HepG2 (cell line): ENCODE measurements around the gene JSRP1. TPM values are rescaled to one million over a fixed set of nuclear protein-coding genes. Genes with fewer than 3 reads are reported as not detected.
A peak's percentile ranks its signal among the peaks of the same experiment; 100 is the strongest.

ENCODE experiments used
- BHLHE40 ChIP-seq: IDR thresholded peaks from 2 replicates; pipeline ENCODE4 v1.6.1; 2011; ENCODE audit warnings: low read length, improper control_type of control experiment
- BORCS8-MEF2B ChIP-seq: sonication (generic); formaldehyde crosslinking; IDR thresholded peaks from 2 replicates; pipeline ENCODE4 v1.8.0; 2022; ENCODE audit warnings: mild to moderate bottlenecking, missing genetic modification reagents
- CCDC6 ChIP-seq: sonication (generic); formaldehyde crosslinking; IDR thresholded peaks from 2 replicates; pipeline ENCODE4 v1.8.1; 2022; ENCODE audit warnings: mild to moderate bottlenecking, missing genetic modification reagents, moderate library complexity
- GABPB1 ChIP-seq: IDR thresholded peaks from 2 replicates; pipeline ENCODE4 v1.6.1; 2016; ENCODE audit warnings: mild to moderate bottlenecking, missing genetic modification reagents, moderate library complexity, missing compliant biosample characterization
- HOXD1 ChIP-seq: sonication (generic); formaldehyde crosslinking; IDR thresholded peaks from 2 replicates; pipeline ENCODE4 v1.5.0; 2020; ENCODE audit warnings: missing genetic modification reagents
- MBNL3 ChIP-seq: fragments of 250-450 bp; sonication (Bioruptor Pico); conservative IDR thresholded peaks from 2 replicates; pipeline ENCODE4 v1.8.0; 2022; ENCODE audit warnings: mild to moderate bottlenecking, inconsistent platforms
- MEIS2 ChIP-seq: sonication (generic); formaldehyde crosslinking; IDR thresholded peaks from 2 replicates; pipeline ENCODE4 v1.9.0; 2021; ENCODE audit warnings: mild to moderate bottlenecking, missing genetic modification reagents
- NFIB ChIP-seq: sonication (generic); formaldehyde crosslinking; IDR thresholded peaks from 2 replicates; pipeline ENCODE4 v1.9.0; 2021; ENCODE audit warnings: missing genetic modification reagents, mild to moderate bottlenecking, borderline replicate concordance
- NFKB2 ChIP-seq: sonication (generic); formaldehyde crosslinking; IDR thresholded peaks from 2 replicates; pipeline ENCODE4 v1.4.0; 2020; ENCODE audit warnings: missing genetic modification reagents, borderline replicate concordance
- NFKBIZ ChIP-seq: IDR thresholded peaks from 2 replicates; pipeline ENCODE4 v1.6.1; 2018; ENCODE audit warnings: missing genetic modification reagents, missing compliant biosample characterization
- POLR2AphosphoS5 ChIP-seq: IDR thresholded peaks from 2 replicates; pipeline ENCODE4 v1.6.1; 2012; ENCODE audit warnings: low read depth, low read length
- RARG ChIP-seq: sonication (generic); formaldehyde crosslinking; IDR thresholded peaks from 2 replicates; pipeline ENCODE4 v1.4.0; 2020; ENCODE audit warnings: low read depth, mild to moderate bottlenecking, missing genetic modification reagents
- REST ChIP-seq, 2 experiments: IDR thresholded peaks; 2 replicates each; pipeline ENCODE4 v1.6.1; 2011 to 2012; ENCODE audit warnings: low read length in 2 of 2, borderline replicate concordance in 1 of 2, low read depth in 1 of 2, mild to moderate bottlenecking in 1 of 2, moderate library complexity in 1 of 2
- RXRB ChIP-seq: IDR thresholded peaks from 2 replicates; pipeline ENCODE4 v1.6.1; 2016; ENCODE audit warnings: borderline replicate concordance, missing genetic modification reagents, missing compliant biosample characterization
- SIN3B ChIP-seq: fragments of 150-350 bp; IDR thresholded peaks from 2 replicates; pipeline ENCODE4 v1.6.1; 2014; ENCODE audit warnings: low read length
- SOX5 ChIP-seq: IDR thresholded peaks from 2 replicates; pipeline ENCODE4 v1.6.1; 2016; ENCODE audit warnings: borderline replicate concordance
- ZNF280D ChIP-seq: sonication (generic); formaldehyde crosslinking; IDR thresholded peaks from 2 replicates; pipeline ENCODE4 v1.5.1; 2020; ENCODE audit warnings: mild to moderate bottlenecking, missing genetic modification reagents
- ZNF468 ChIP-seq: sonication (generic); formaldehyde crosslinking; IDR thresholded peaks from 2 replicates; pipeline ENCODE4 v1.8.0; 2022; ENCODE audit warnings: mild to moderate bottlenecking, moderate library complexity, missing genetic modification reagents
- ZNF552 ChIP-seq: sonication (generic); formaldehyde crosslinking; IDR thresholded peaks from 2 replicates; pipeline ENCODE4 v1.9.0; 2022; ENCODE audit warnings: missing genetic modification reagents, mild to moderate bottlenecking, borderline replicate concordance
- ZNF788 ChIP-seq: sonication (generic); formaldehyde crosslinking; IDR thresholded peaks from 2 replicates; pipeline ENCODE4 v1.5.0; 2020; ENCODE audit warnings: mild to moderate bottlenecking, missing genetic modification reagents, borderline replicate concordance
- polyA plus RNA-seq, 8 experiments: library from polyadenylated mRNA; depleted of rRNA in 3 of 8; stranded (reverse) in 7 of 8; unstranded in 1 of 8; fragments of >200 nt; fragmentation: Illumina TruSeq in 4 of 8; extraction: Trizol in 4 of 8; gene quantifications; 2 replicates each; pipeline versions ENCODE4 v1.2.1 to v1.2.3, GENCODE V29; 2011 to 2016; ENCODE audit warnings: low read depth in 4 of 8, missing spikeins in 1 of 8, mixed read lengths in 1 of 8; ENCODE audit not compliant: insufficient read depth in 1 of 8
- total RNA-seq, 5 experiments: library from RNA; depleted of rRNA; stranded (reverse); fragments of >200 nt; fragmentation: Illumina TruSeq; extraction: Trizol; gene quantifications; 2 replicates each; pipeline ENCODE4 v1.2.3, GENCODE V29; 2016; ENCODE audit warnings: low read depth in 1 of 5
- TF ChIP-seq, protein P1 (sequence below): IDR thresholded peaks from 2 replicates; pipeline ENCODE4 v1.6.1; 2012; ENCODE audit warnings: inconsistent platforms
- TF ChIP-seq, protein P2 (sequence below): sonication (generic); formaldehyde crosslinking; IDR thresholded peaks from 2 replicates; pipeline ENCODE4 v1.8.0; 2022; ENCODE audit warnings: missing genetic modification reagents, mild to moderate bottlenecking, borderline replicate concordance

JSRP1 gene
- total and polyA plus RNA-seq, 2 of the 13 experiments (the other 11 are each of a cell fraction or from before 2014, with no cell fraction given), result 0.16 to 0.38 TPM

DNA sequence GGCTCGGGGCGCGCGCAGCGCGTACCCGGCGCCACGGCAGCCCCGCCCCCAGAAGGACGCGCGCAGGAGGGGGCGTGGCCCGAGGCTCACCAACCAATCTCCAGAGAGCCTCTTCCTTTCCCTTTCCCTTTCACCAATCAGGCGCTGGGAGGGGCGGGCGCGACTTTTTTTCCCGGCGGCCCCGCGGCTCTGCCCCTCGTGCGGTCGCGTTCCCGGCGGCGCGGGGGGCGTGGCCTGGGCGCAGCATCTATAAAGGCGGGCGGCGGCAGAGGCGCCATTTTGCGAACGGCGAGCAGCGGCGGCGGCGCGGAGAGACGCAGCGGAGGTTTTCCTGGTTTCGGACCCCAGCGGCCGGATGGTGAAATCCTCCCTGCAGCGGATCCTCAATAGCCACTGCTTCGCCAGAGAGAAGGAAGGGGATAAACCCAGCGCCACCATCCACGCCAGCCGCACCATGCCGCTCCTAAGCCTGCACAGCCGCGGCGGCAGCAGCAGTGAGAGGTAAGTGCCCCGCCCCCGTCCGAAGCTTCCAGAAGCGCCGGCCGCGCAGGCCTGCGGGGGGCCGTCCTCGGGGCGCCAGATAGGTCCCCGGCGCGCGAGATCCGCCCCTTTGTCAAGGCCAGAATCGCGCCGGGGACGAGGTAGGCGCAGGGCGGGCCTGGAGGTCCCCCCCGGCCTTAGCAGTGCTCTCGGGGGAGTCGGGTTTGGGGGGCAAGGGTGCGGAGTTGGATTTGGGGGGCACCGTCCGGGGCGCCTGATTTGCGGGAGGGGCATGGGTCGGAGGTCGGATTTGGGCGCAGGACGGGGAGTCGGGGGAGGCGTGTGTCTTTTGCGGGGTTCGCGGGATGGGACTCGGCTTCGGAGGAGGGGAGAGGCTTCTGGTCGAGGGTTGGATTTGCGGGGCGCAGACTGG lies 13.3 kb upstream of the JSRP1 start (continued):
- peak in 1 of 2 experiments; percentile 55; a peak in 1 of 4 replicates for TF ChIP-seq REST (IDR thresholded peaks at IDR 0.05; ENCODE audit: borderline replicate concordance in 1 of 2, low read depth in 1 of 2, low read length in 2 of 2)
- peak; percentile 81 for TF ChIP-seq MEIS2 (CRISPR knock-in tag)
- TF ChIP-seq, protein P1, sequence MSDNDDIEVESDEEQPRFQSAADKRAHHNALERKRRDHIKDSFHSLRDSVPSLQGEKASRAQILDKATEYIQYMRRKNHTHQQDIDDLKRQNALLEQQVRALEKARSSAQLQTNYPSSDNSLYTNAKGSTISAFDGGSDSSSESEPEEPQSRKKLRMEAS, result peak; percentile 76
- TF ChIP-seq NFKBIZ (CRISPR knock-in tag), result no peak
- peak; percentile 79; the same call in 1 of the 2 replicates for TF ChIP-seq ZNF788
- 0 out of 2 replicates have a peak, but pooled peaks have one; percentile 28 for TF ChIP-seq SOX5 (CRISPR knock-in tag)
- no peak for TF ChIP-seq ZNF280D (CRISPR knock-in tag)
- TF ChIP-seq NFIB (CRISPR knock-in tag), result no peak
- TF ChIP-seq HOXD1 (CRISPR knock-in tag), result peak; percentile 44; the same call in 1 of the 2 replicates
- TF ChIP-seq RXRB (CRISPR knock-in tag), result 0 out of 2 replicates have a peak, but pooled peaks have one; percentile 52
- peak; percentile 77 for TF ChIP-seq BHLHE40
- TF ChIP-seq MBNL3, result no peak
- TF ChIP-seq CCDC6 (CRISPR knock-in tag), result peak; percentile 85
- peak; percentile 89 for TF ChIP-seq BORCS8-MEF2B (CRISPR knock-in tag)
- TF ChIP-seq ZNF468 (CRISPR knock-in tag), result no peak
- TF ChIP-seq, protein P2, sequence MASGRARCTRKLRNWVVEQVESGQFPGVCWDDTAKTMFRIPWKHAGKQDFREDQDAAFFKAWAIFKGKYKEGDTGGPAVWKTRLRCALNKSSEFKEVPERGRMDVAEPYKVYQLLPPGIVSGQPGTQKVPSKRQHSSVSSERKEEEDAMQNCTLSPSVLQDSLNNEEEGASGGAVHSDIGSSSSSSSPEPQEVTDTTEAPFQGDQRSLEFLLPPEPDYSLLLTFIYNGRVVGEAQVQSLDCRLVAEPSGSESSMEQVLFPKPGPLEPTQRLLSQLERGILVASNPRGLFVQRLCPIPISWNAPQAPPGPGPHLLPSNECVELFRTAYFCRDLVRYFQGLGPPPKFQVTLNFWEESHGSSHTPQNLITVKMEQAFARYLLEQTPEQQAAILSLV (CRISPR knock-in tag), result peak; percentile 87
- TF ChIP-seq SIN3B, result peak; percentile 53; the same call in 1 of the 2 replicates
- no peak for TF ChIP-seq RARG (CRISPR knock-in tag)
- TF ChIP-seq ZNF552 (CRISPR knock-in tag), result no peak
- TF ChIP-seq GABPB1 (CRISPR knock-in tag), result peak; percentile 82
- TF ChIP-seq POLR2AphosphoS5, result peak; percentile 97
- peak; percentile 72; the same call in 1 of the 2 replicates for TF ChIP-seq NFKB2 (CRISPR knock-in tag)
